ENCODE data around the gene POGLUT3. TPM values are rescaled to one million over a fixed set of nuclear protein-coding genes. Genes with fewer than 3 reads are reported as not detected.

The POGLUT3 gene
- total RNA-seq, 1 experiment from 2014 or later = 13.1 TPM

DNA sequence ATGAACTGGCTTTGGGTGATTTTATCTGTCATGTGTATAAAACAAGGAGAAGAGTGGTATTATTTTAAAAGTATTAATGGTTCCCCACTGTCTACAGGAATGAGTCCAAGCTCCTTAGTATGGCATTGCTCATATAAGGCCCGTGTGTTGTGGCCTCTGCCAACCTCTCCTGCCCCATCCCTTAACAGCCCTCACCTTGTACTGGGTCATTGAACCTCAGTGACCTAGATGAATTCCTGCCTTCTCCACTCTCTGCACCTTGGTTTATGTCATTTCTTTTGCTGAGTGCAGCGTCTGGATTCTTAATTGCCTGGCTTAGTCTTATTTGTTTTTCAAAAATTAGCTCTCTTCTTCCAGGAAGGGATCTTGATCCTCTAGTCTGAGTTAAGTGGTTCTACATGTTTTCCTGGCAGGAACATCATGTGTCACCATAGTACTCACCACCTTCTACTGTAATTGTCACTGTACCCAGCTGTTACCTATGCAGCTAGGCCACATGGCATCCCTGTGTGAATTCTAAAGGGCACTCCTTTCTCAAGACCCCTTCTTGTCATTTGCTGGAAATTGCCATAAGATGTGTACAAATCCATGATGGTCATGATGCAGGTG is 36.2 kb upstream of the POGLUT3 start:
- no peaks in the 10 kb centered on the region for H3K27me3 ChIP-seq (ENCODE audit: insufficient read depth, low read length)
- Mint-ChIP-seq H3K4me1 (peaks cover 12 to 14% of the 10 kb centered on the region in 2 experiments), H3K27ac (0 out of 7 replicates have a peak overlapping the region, but pooled peaks of 1 of the 3 experiments have one; percentile 31), H3K36me3 (ENCODE audit: insufficient read depth in 1 of 3, low read depth in 3 of 3) (no peaks in the 10 kb centered on the region), H3K4me3 (no peak overlapping the region), H3K27me3 (ENCODE audit: low read depth) (no peaks in the 10 kb centered on the region), H3K9me3 (no peaks in the 10 kb centered on the region)
- H4K91ac ChIP-seq (ENCODE audit: insufficient read length, low read depth, low read length) = no peak overlapping the region
- no peak for DNase-seq
- no peak overlapping the region for H3K56ac ChIP-seq (ENCODE audit: insufficient read length, low read depth, low read length)
- no peak overlapping the region for H3K23ac ChIP-seq (ENCODE audit: insufficient read length, low read depth, low read length)
- H4K20me1 ChIP-seq (ENCODE audit: control insufficient read depth, insufficient read depth, insufficient read length) = no peaks in the 10 kb centered on the region
- H3K18ac ChIP-seq (ENCODE audit: insufficient read length, low read depth, low read length) = no peak overlapping the region
- H3K4ac ChIP-seq (ENCODE audit: low read depth, low read length) = no peak overlapping the region
- no peak overlapping the region for H4K5ac ChIP-seq (ENCODE audit: insufficient read length, low read depth, low read length)
- no peak overlapping the region for H3K27ac ChIP-seq (ENCODE audit: insufficient read length, low read depth, low read length)
- 0 out of 2 replicates have a peak, but pooled peaks cover 6% of the 10 kb centered on the region for H3K4me1 ChIP-seq (ENCODE audit: insufficient read depth, low read length)
- H3K9ac ChIP-seq (ENCODE audit: extremely low read depth, insufficient read length, low read length) = no peak overlapping the region
- WGBS (ENCODE audit: extremely low coverage, insufficient read length, low lambda C conversion rate) = no CpG with 5 or more reads among the region's 2 CpGs
- no peaks in the 10 kb centered on the region for H3K23me2 ChIP-seq (ENCODE audit: insufficient read length, low read depth, low read length, poor library complexity, severe bottlenecking)
- no peak overlapping the region for H2BK20ac ChIP-seq (ENCODE audit: low read depth, low read length, poor library complexity, severe bottlenecking)
- H2BK5ac ChIP-seq (ENCODE audit: insufficient read length, low read length) = no peak overlapping the region
- H3K79me1 ChIP-seq (ENCODE audit: insufficient read depth, low read depth, low read length, poor library complexity, severe bottlenecking) = no peaks in the 10 kb centered on the region
- H3K79me2 ChIP-seq (ENCODE audit: insufficient read depth, low read length) = no peaks in the 10 kb centered on the region
- no peak overlapping the region for H3T11ph ChIP-seq (ENCODE audit: low read length)
- H3K4me2 ChIP-seq (ENCODE audit: insufficient read depth, insufficient read length, low read length) = no peak overlapping the region
- no peak overlapping the region for H4K8ac ChIP-seq (replicated peaks; ENCODE audit: insufficient read length, low read depth, low read length)
- no peak overlapping the region for H2BK12ac ChIP-seq (ENCODE audit: insufficient read length, low read depth, low read length)
- no peaks in the 10 kb centered on the region for H3K9me3 ChIP-seq (ENCODE audit: control insufficient read depth, low read depth, low read length)
- no peak overlapping the region for H3K14ac ChIP-seq (ENCODE audit: insufficient read depth, low read length)
- H2AK5ac ChIP-seq (ENCODE audit: insufficient read length, low read length) = no peak overlapping the region
- no peak overlapping the region for H2AFZ ChIP-seq (ENCODE audit: low read length)
- H2BK120ac ChIP-seq (ENCODE audit: low read depth, low read length, poor library complexity, severe bottlenecking) = no peak overlapping the region
- no peak overlapping the region for H2BK15ac ChIP-seq (ENCODE audit: low read depth, low read length)
- TF ChIP-seq, protein P1, sequence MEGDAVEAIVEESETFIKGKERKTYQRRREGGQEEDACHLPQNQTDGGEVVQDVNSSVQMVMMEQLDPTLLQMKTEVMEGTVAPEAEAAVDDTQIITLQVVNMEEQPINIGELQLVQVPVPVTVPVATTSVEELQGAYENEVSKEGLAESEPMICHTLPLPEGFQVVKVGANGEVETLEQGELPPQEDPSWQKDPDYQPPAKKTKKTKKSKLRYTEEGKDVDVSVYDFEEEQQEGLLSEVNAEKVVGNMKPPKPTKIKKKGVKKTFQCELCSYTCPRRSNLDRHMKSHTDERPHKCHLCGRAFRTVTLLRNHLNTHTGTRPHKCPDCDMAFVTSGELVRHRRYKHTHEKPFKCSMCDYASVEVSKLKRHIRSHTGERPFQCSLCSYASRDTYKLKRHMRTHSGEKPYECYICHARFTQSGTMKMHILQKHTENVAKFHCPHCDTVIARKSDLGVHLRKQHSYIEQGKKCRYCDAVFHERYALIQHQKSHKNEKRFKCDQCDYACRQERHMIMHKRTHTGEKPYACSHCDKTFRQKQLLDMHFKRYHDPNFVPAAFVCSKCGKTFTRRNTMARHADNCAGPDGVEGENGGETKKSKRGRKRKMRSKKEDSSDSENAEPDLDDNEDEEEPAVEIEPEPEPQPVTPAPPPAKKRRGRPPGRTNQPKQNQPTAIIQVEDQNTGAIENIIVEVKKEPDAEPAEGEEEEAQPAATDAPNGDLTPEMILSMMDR (conservative IDR thresholded peaks at IDR 0.05) = no peak

Measured in H9 (cell line).